Smooth muscle cell of the pulmonary artery (primary cell): ENCODE data around the gene CYP3A7. TPM values are rescaled to one million over a fixed set of nuclear protein-coding genes. Genes with fewer than 3 reads are reported as not detected.

Experiments used
- total RNA-seq: library from RNA; depleted of rRNA; stranded (reverse); fragments of >200 nt; gene quantifications from 2 replicates; pipeline ENCODE4 v1.2.3, GENCODE V29; 2014

The CYP3A7 gene
- not detected in 2 replicates for total RNA-seq

DNA sequence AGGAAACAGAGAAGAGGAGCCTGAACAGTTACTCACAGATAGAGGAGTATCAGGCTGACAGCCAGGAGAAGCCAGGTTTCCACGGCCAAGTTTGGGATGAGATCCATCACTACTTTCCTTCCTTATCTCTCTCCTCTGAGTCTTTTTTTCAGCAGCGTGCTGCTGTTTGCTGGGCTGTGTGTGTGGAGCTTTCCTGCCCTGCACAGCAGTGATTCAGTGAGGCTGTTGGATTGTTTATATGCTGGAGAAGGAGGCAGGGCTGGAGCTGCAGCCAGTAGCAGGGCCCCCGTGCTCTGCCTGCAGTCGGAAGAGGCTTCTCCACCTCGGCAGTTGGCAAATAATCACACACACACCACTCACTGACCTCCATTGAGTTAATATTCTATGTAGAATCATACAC, at the start of gene CYP3A7:
Gene CYP3A7 (minus strand): TSS at position 210 of the 400 bp plus-strand sequence. CDS start 103 bp downstream, at position 107.

DNA sequence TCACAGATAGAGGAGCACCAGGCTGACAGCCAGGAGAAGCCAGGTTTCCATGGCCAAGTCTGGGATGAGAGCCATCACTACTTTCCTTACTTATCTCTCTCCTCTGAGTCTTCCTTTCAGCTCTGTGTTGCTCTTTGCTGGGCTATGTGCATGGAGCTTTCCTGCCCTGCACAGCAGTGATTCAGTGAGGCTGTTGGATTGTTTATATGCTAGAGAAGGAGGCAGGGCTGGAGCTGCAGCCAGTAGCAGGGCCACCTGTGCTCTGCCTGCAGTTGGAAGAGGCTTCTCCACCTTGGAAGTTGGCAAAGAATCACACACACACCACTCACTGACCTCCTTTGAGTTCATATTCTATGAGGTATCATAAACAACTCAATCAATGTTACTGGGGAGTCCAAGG, 49.0 kb upstream of the CYP3A7 start, which contains the start of gene CYP3A4:
Gene CYP3A4 (minus strand): TSS at position 178 of the 400 bp plus-strand sequence. CDS start 103 bp downstream, at position 75.

DNA sequence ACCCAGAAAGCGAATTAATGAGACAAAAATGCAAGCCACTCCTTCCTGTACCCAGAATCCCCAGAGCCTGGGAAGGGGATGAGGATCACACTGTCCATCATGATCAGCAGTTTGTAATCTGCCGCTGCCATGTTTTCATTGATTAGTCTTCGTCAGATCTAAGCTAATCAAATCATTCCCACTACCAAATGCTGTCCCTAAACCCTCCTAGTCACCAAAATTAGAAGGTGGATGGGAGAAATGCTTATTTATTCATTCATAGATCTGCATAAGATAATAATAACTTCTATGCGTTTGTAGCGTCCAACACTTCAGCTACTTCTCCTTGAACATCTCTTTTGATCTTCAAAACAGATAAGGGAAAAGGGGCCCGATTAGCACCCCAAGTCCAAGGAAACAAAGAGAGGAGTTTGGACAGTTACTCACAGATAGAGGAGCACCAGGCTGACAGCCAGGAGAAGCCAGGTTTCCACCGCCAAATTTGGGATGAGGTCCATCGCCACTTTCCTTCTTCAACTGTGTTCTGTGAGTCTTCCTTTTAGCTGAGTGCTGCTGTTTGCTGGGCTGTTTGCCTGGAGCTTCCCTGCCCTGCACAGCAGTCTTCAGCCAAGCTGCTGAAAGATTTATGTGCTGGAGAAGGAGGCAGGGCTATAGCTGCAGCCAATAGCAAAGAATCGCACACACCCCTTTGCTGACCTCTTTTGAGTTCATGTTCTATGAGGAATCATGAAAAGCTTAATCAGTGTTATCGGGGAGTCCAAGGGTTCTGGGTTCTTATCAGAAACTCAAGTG, 55.4 kb downstream of the CYP3A7 start, which contains the start of gene CYP3A5:
Gene CYP3A5 (minus strand): TSS at position 597 of the 792 bp plus-strand sequence. CDS start 100 bp downstream, at position 497.

Other genes starting within 250 kb of the CYP3A7 start
- 15.5 and 19.4 TPM in 2 replicates for gene ZNF394, start 234.9 kb downstream of the CYP3A7 start, total RNA-seq
- 8.1 and 10.5 TPM in 2 replicates for gene ZKSCAN5, start 230.5 kb downstream of the CYP3A7 start, total RNA-seq
- 5.5 and 7.3 TPM in 2 replicates for gene FAM200A, start 183.1 kb downstream of the CYP3A7 start, total RNA-seq
- 52.6 and 62.3 TPM in 2 replicates for gene ZNF655, start 176.6 kb downstream of the CYP3A7 start, total RNA-seq
- 0.52 and 1.1 TPM in 2 replicates for gene TMEM225B, start 136.9 kb downstream of the CYP3A7 start, total RNA-seq
- gene ZSCAN25, start 118.2 kb downstream of the CYP3A7 start, total RNA-seq, result 11.8 and 12.9 TPM in 2 replicates
- not detected in 2 replicates for gene CYP3A5, start 55.2 kb downstream of the CYP3A7 start, total RNA-seq
- gene CYP3A4, start 49.0 kb upstream of the CYP3A7 start, total RNA-seq, result not detected in 2 replicates
- not detected in 2 replicates for gene CYP3A43, start 92.8 kb upstream of the CYP3A7 start, total RNA-seq
- gene OR2AE1, start 141.8 kb upstream of the CYP3A7 start, total RNA-seq, result 0.23 and 0.26 TPM in 2 replicates
- 24.9 and 25.7 TPM in 2 replicates for gene TRIM4, start 184.3 kb upstream of the CYP3A7 start, total RNA-seq
- not detected in 2 replicates for gene GJC3, start 194.4 kb upstream of the CYP3A7 start, total RNA-seq
- not detected in 2 replicates for gene AZGP1, start 240.8 kb upstream of the CYP3A7 start, total RNA-seq